ENCODE data around the gene OR12D2.

GRCh38 chr6:29442719-29443118 is 47.3 kb downstream of the OR12D2 start:
- no peak for TF ChIP-seq CTCF (optimal IDR thresholded peaks at IDR 0.05 in 1 of 3, IDR thresholded peaks at IDR 0.05 in 1 of 3, conservative IDR thresholded peaks at IDR 0.05 in 1 of 3; ENCODE audit: extremely low read depth in 1 of 3, insufficient read depth in 2 of 3, low read length in 3 of 3)
- TF ChIP-seq EZH2 (IDR thresholded peaks at IDR 0.05; ENCODE audit: low read length) = no peak
